SK-N-SH (cell line): Measurements from ENCODE around the gene E2F3. TPM values are rescaled to one million over a fixed set of nuclear protein-coding genes. Genes with fewer than 3 reads are reported as not detected.
A peak's percentile ranks its signal among the peaks of the same experiment; 100 is the strongest.

Experiments used
- CTCF ChIA-PET: fragments of 300-600, 350-600 bp; formaldehyde crosslinking; extraction: SDS; loops from one replicate; lab custom pipeline; 2021; lab: Yijun Ruan, JAX
- POLR2A ChIA-PET: fragments of 350-600 bp; sonication (Branson Sonifier 250); formaldehyde crosslinking; extraction: SDS; loops from one replicate; lab custom pipeline; 2020; ENCODE audit warnings: antibody characterized with exemption, inconsistent platforms; lab: Yijun Ruan, JAX
- DNase-seq: peaks from one replicate; pipeline ENCODE4 v3.0.0; 2012
- H2AFZ ChIP-seq: fragments of 200-600 bp; sonication (generic); 2 replicates; pipeline ENCODE4 v1.8.1; 2016; ENCODE audit warnings: antibody characterized with exemption, mild to moderate bottlenecking, low read depth
- H3F3A ChIP-seq: fragments of 200-600 bp; sonication (generic); replicated peaks from 2 replicates; pipeline ENCODE3; 2016; ENCODE audit warnings: antibody characterized with exemption, mild to moderate bottlenecking; ENCODE audit not compliant: insufficient read depth
- H3K27ac ChIP-seq, 2 experiments: fragments of 200-500 bp in 1 of 2; fragments of 200-600 bp in 1 of 2; sonication (Bioruptor generic) in 1 of 2; sonication (generic), shearing (Covaris generic) in 1 of 2; 2 replicates each; pipeline versions ENCODE4 v1.5.1 to v1.6.1; 2014 to 2016; ENCODE audit warnings: low read depth in 2 of 2, inconsistent platforms in 1 of 2, low read length in 1 of 2, mild to moderate bottlenecking in 1 of 2, mixed read lengths in 1 of 2
- H3K27me3 ChIP-seq: fragments of 200-600 bp; sonication (generic), shearing (Covaris generic); 2 replicates; pipeline ENCODE4 v1.6.1; 2016; ENCODE audit warnings: mixed run types; ENCODE audit not compliant: insufficient read depth
- H3K36me3 ChIP-seq, 2 experiments: fragments of 200-500 bp in 1 of 2; fragments of 200-600 bp in 1 of 2; sonication (Bioruptor generic) in 1 of 2; sonication (generic) in 1 of 2; replicated peaks in 1 of 2; 2 replicates each; pipeline versions ENCODE3 to v1.5.1; 2014 to 2016; ENCODE audit warnings: low read length in 1 of 2, mild to moderate bottlenecking in 1 of 2; ENCODE audit not compliant: insufficient read depth in 2 of 2, control insufficient read depth in 1 of 2
- H3K4me1 ChIP-seq, 2 experiments: fragments of 200-500 bp in 1 of 2; fragments of 200-600 bp in 1 of 2; sonication (Bioruptor generic) in 1 of 2; sonication (generic), shearing (Covaris generic) in 1 of 2; 2 replicates each; pipeline versions ENCODE4 v1.5.1 to v1.6.1; 2014 to 2016; ENCODE audit warnings: low read depth in 1 of 2, low read length in 1 of 2, mixed run types in 1 of 2; ENCODE audit not compliant: insufficient read depth in 2 of 2, control insufficient read depth in 1 of 2
- H3K4me2 ChIP-seq: fragments of 200-600 bp; sonication (generic), shearing (Covaris generic); 2 replicates; pipeline ENCODE4 v1.6.1; 2017; ENCODE audit warnings: mixed run types
- H3K4me3 ChIP-seq, 2 experiments: fragments of 200-500 bp in 1 of 2; fragments of 200-600 bp in 1 of 2; sonication (Bioruptor generic) in 1 of 2; sonication (generic), shearing (Covaris generic) in 1 of 2; 2 replicates each; pipeline versions ENCODE4 v1.5.1 to v1.8.1; 2014 to 2016; ENCODE audit warnings: low read depth in 2 of 2, inconsistent platforms in 1 of 2, low read length in 1 of 2, mild to moderate bottlenecking in 1 of 2, mixed read lengths in 1 of 2, moderate library complexity in 1 of 2
- H3K79me2 ChIP-seq: fragments of 200-600 bp; sonication (generic); 2 replicates; pipeline ENCODE4 v1.8.1; 2017; ENCODE audit warnings: mild to moderate bottlenecking; ENCODE audit not compliant: insufficient read depth
- H3K9ac ChIP-seq: fragments of 200-600 bp; sonication (generic); 2 replicates; pipeline ENCODE4 v1.6.1; 2017; ENCODE audit warnings: mixed run types
- H3K9me2 ChIP-seq: fragments of 200-600 bp; sonication (generic); 2 replicates; pipeline ENCODE4 v1.6.1; 2017; ENCODE audit warnings: mixed run types
- H3K9me3 ChIP-seq: fragments of 200-600 bp; sonication (generic); 2 replicates; pipeline ENCODE4 v1.6.1; 2017; ENCODE audit warnings: mixed run types, mild to moderate bottlenecking, moderate library complexity
- H4K20me1 ChIP-seq: fragments of 200-600 bp; sonication (generic); 2 replicates; pipeline ENCODE4 v1.6.1; 2017; ENCODE audit warnings: mild to moderate bottlenecking, mixed run types; ENCODE audit not compliant: insufficient read depth
- FOXJ3 ChIP-seq: sonication (generic); formaldehyde crosslinking; IDR thresholded peaks from 2 replicates; pipeline ENCODE4 v1.5.1; 2020; ENCODE audit warnings: mild to moderate bottlenecking, missing genetic modification reagents
- FOXM1 ChIP-seq: IDR thresholded peaks from 2 replicates; pipeline ENCODE4 v1.4.0; 2012; ENCODE audit warnings: low read depth, mild to moderate bottlenecking
- GATA2 ChIP-seq: sonication (generic); formaldehyde crosslinking; IDR thresholded peaks from 2 replicates; pipeline ENCODE4 v1.5.0; 2020; ENCODE audit warnings: mild to moderate bottlenecking, missing genetic modification reagents
- MXI1 ChIP-seq: IDR thresholded peaks from 2 replicates; pipeline ENCODE4 v1.6.1; 2012; ENCODE audit warnings: mild to moderate bottlenecking, low read depth, low read length, improper control_type of control experiment
- NFIC ChIP-seq: IDR thresholded peaks from 2 replicates; pipeline ENCODE4 v1.4.0; 2012; ENCODE audit warnings: borderline replicate concordance
- PBX3 ChIP-seq: IDR thresholded peaks from 2 replicates; pipeline ENCODE4; 2012
- POLR2AphosphoS5 ChIP-seq: IDR thresholded peaks from 2 replicates; pipeline ENCODE4 v1.6.1; 2012; ENCODE audit warnings: low read depth, low read length
- RCOR1 ChIP-seq: fragments of 150-350 bp; IDR thresholded peaks from 2 replicates; pipeline ENCODE4 v1.6.1; 2017; ENCODE audit warnings: antibody characterized with exemption, low read length
- RFX5 ChIP-seq: IDR thresholded peaks from 2 replicates; pipeline ENCODE4 v1.6.1; 2012; ENCODE audit warnings: mild to moderate bottlenecking, improper control_type of control experiment, low read length
- RXRA ChIP-seq: IDR thresholded peaks from 2 replicates; pipeline ENCODE4 v1.4.0; 2012; ENCODE audit warnings: low read depth, mild to moderate bottlenecking, borderline replicate concordance
- SIN3A ChIP-seq: IDR thresholded peaks from 2 replicates; pipeline ENCODE4 v1.6.1; 2012; ENCODE audit warnings: low read depth, mild to moderate bottlenecking, low read length, moderate library complexity, borderline replicate concordance
- TAF1 ChIP-seq: IDR thresholded peaks from 2 replicates; pipeline ENCODE4 v1.6.1; 2012; ENCODE audit warnings: low read depth, mild to moderate bottlenecking, low read length, moderate library complexity, borderline replicate concordance
- TCF12 ChIP-seq: IDR thresholded peaks from 2 replicates; pipeline ENCODE4 v1.4.0; 2012
- TEAD4 ChIP-seq: IDR thresholded peaks from 2 replicates; pipeline ENCODE4 v1.4.0; 2012; ENCODE audit warnings: mild to moderate bottlenecking, borderline replicate concordance; ENCODE audit not compliant: insufficient read depth
- ZBTB33 ChIP-seq: IDR thresholded peaks from 2 replicates; pipeline ENCODE4 v1.4.0; 2012; ENCODE audit warnings: low read depth, borderline replicate concordance
- WGBS: methylation state at CpG from one replicate; pipeline ENCODE4 v1.1.6; 2017; ENCODE audit warnings: low lambda C conversion rate; 5-methylcytosine and 5-hydroxymethylcytosine counted together
- polyA plus RNA-seq, 3 experiments: library from polyadenylated mRNA; depleted of rRNA; stranded (reverse); fragments of >200 nt; gene quantifications; 2 replicates each; pipeline ENCODE4 v1.2.3, GENCODE V29; 2012
- TF ChIP-seq, protein P1 (sequence below): fragments of 150-350 bp; IDR thresholded peaks from 2 replicates; pipeline ENCODE4 v1.6.1; 2016; ENCODE audit warnings: mild to moderate bottlenecking, low read depth, low read length
- TF ChIP-seq, protein P2 (sequence below): fragments of 150-350 bp; IDR thresholded peaks from 2 replicates; pipeline ENCODE4 v1.6.1; 2017; ENCODE audit warnings: antibody characterized with exemption, low read length, low read depth, borderline replicate concordance

Gene E2F3
- polyA plus RNA-seq, 1 of the 3 experiments (the other 2 are of a cell fraction), result 12.7 TPM

DNA sequence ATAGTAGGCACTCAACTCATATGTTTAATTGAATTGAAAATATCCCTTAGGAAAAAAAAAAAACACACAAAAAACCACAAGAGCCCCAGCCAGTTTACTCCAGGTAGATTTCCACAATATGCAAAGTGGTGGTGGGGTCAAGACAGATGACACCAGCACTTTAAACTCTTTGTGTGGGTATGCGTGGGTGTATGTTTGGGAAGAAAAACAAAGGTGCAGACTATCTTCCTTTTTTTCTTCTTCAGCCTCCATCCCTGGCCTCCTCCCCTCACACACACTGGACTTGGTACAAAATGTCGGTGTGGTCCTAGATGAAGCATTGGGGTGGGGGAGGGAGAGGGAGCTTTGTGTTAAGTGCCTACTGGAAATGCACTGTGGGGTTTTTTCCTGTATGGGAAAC, 90.4 kb downstream of the E2F3 start (continued):
- TF ChIP-seq, protein P1, sequence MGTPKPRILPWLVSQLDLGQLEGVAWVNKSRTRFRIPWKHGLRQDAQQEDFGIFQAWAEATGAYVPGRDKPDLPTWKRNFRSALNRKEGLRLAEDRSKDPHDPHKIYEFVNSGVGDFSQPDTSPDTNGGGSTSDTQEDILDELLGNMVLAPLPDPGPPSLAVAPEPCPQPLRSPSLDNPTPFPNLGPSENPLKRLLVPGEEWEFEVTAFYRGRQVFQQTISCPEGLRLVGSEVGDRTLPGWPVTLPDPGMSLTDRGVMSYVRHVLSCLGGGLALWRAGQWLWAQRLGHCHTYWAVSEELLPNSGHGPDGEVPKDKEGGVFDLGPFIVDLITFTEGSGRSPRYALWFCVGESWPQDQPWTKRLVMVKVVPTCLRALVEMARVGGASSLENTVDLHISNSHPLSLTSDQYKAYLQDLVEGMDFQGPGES, result no peak
- TF ChIP-seq RXRA (no peak), GATA2 (no peak), RCOR1 (no peak)
- TF ChIP-seq, protein P2, sequence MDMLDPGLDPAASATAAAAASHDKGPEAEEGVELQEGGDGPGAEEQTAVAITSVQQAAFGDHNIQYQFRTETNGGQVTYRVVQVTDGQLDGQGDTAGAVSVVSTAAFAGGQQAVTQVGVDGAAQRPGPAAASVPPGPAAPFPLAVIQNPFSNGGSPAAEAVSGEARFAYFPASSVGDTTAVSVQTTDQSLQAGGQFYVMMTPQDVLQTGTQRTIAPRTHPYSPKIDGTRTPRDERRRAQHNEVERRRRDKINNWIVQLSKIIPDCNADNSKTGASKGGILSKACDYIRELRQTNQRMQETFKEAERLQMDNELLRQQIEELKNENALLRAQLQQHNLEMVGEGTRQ, result no peak

DNA sequence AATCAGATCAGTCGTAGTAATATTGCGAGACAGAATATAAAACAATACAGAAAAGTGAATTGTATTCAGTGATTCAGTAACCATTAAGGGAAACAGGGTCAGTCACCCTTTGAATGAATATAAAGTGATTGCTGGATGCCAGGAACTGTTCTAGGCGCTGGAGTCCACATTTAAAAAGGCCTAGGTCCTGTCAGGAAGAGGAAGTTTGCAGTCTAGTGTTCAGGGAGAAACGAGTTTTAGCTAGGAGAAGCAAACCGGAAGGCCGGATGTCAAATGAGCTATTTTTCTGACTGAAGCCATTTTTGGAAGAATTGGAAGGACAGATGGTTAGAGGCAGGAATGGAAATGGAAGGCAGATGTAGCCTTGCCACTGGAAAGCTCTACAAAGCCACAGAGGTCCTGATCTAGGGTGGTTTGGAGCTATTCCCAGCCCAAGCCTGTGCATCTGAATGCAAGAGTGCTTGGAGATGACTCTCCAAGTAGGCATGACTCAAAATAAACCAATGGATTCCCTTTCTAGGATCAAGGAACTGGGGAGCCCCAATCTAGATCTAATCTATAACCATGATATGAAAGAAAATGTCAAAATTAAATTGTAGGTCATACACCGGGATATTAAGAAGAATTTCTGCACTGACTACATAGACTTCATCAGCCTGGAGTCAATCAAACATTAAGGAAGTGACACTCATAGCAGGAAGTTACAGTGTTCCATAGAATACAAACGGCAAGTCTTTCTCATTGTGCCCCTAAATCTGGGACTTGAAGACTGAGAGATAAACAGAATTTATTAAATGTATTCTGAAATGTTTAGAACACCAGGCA, 95.7 kb downstream of the E2F3 start:
- DNase-seq, result no peak
- no peak overlapping the region for H3K27ac ChIP-seq

DNA sequence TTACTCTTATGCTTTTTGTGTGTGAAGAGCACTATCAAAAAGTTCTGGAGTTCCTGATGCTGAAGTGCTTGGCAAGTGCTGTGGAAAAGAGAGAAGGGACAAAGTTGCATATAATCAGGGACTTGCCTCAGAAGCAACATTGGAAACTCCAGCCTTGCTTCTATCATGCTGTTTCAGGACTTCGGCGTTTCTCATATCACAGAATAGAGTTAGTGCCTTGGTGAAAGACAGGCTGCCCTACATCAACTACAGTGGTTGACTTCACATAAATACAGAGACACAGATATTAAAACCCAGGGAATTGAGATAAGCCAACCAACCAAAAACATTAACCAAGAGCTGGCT, 96.3 kb downstream of the E2F3 start:
- 98% methylated on average over 2 of the region's 2 CpGs for WGBS
- Histone ChIP-seq H3K9ac (no peak overlapping the region), H3K4me2 (no peak overlapping the region), H3K4me1 (no peaks in the 10 kb centered on the region), H4K20me1 (no peaks in the 10 kb centered on the region), H3K4me3 (no peak overlapping the region), H3K9me2 (no peaks in the 10 kb centered on the region), H3K79me2 (no peaks in the 10 kb centered on the region), H2AFZ (no peak overlapping the region), H3K9me3 (no peaks in the 10 kb centered on the region), H3K36me3 (peaks cover 0 to 11% of the 10 kb centered on the region in 2 experiments), H3K27me3 (no peaks in the 10 kb centered on the region), H3K27ac (no peak overlapping the region), H3F3A (no peaks in the 10 kb centered on the region)
- no peak for DNase-seq
- POLR2A ChIA-PET, result interaction anchor here (0.7 kb wide), 1 partner anchor 161 kb away, joined by 3 read pairs; no protein-coding TSS in a partner anchor
- CTCF ChIA-PET, result no interaction called here
- TF ChIP-seq FOXM1 (no peak), ZBTB33 (no peak), TEAD4 (no peak), TAF1 (no peak), RFX5 (no peak), PBX3 (no peak), TCF12 (no peak), POLR2AphosphoS5 (no peak), MXI1 (no peak), SIN3A (no peak), NFIC (no peak)
- TF ChIP-seq, protein P1, result no peak

More for the DNA sequence above, 95.7 kb downstream of the E2F3 start:
- no peaks in the 10 kb centered on the region for H4K20me1 ChIP-seq
- no peaks in the 10 kb centered on the region for H3K79me2 ChIP-seq
- H3K4me1 ChIP-seq, result no peaks in the 10 kb centered on the region
- no peak overlapping the region for H3K4me3 ChIP-seq
- H3F3A ChIP-seq, result no peaks in the 10 kb centered on the region
- ChIA-PET POLR2A (no interaction called here), CTCF (interaction anchor here (0.6 kb wide), 1 partner anchor 17 kb away, joined by 3 read pairs; no protein-coding TSS in a partner anchor)
- 90% methylated on average over 8 of the region's 8 CpGs for WGBS
- no peaks in the 10 kb centered on the region for H3K27me3 ChIP-seq
- H2AFZ ChIP-seq, result no peak overlapping the region
- H3K9me3 ChIP-seq, result no peaks in the 10 kb centered on the region
- no peak overlapping the region for H3K9ac ChIP-seq
- H3K36me3 ChIP-seq, result peaks cover 0 to 15% of the 10 kb centered on the region in 2 experiments
- no peaks in the 10 kb centered on the region for H3K9me2 ChIP-seq
- TF ChIP-seq TCF12 (peak; percentile 10; the same call in 1 of the 2 replicates), FOXJ3 (CRISPR knock-in tag) (no peak)
- no peak overlapping the region for H3K4me2 ChIP-seq
